HG03060 (cell line): ENCODE data around the gene RPUSD1.
"Not testable (repeated sequence)": the region's sequence is repeated elsewhere in the genome, so short reads cannot be mapped to it uniquely, and the experiment has no call there.

Source experiments
- ATAC-seq: cut with Tn5 transposase; IDR thresholded peaks from one replicate; pipeline ENCODE4 v1.9.1; 2021; ENCODE audit warnings: low read depth, moderate number of reproducible peaks; ENCODE audit not compliant: unreplicated experiment

Gene RPUSD1

GRCh38 chr16:785563-786535 is 2.3 kb downstream of the RPUSD1 start:
- no peak for ATAC-seq

- no peak for ATAC-seq
These were observed 3.8 kb downstream of the RPUSD1 start for GRCh38 chr16:784431-784830.

- ATAC-seq, result no peak
These were observed 4.6 kb downstream of the RPUSD1 start for GRCh38 chr16:783404-784161.

- ATAC-seq, result no peak
These were observed 5.3 kb downstream of the RPUSD1 start for GRCh38 chr16:782766-783403.

- ATAC-seq, result no peak
These were observed 5.9 kb downstream of the RPUSD1 start for GRCh38 chr16:782258-782657.

- no peak for ATAC-seq
These were observed 6.7 kb downstream of the RPUSD1 start for GRCh38 chr16:781346-782010.

- ATAC-seq, result no peak
These were observed 7.9 kb downstream of the RPUSD1 start for GRCh38 chr16:780296-780695.

- no peak for ATAC-seq
These were observed 8.6 kb downstream of the RPUSD1 start for GRCh38 chr16:779561-779960.

- no peak for ATAC-seq
These were observed 9.2 kb downstream of the RPUSD1 start for GRCh38 chr16:778909-779527.

GRCh38 chr16:778447-778846 is 9.7 kb downstream of the RPUSD1 start:
- no peak for ATAC-seq

GRCh38 chr16:777826-778225 is 10.4 kb downstream of the RPUSD1 start:
- no peak for ATAC-seq

GRCh38 chr16:776824-777223 is 11.4 kb downstream of the RPUSD1 start:
- no peak for ATAC-seq

- not testable (repeated sequence) for ATAC-seq
These were observed 11.9 kb downstream of the RPUSD1 start for GRCh38 chr16:776298-776697.

- no peak for ATAC-seq
These were observed 12.9 kb downstream of the RPUSD1 start for GRCh38 chr16:775236-775796.

GRCh38 chr16:774086-775001 is 13.8 kb downstream of the RPUSD1 start:
- ATAC-seq, result no peak

- no peak for ATAC-seq
These were observed 15.2 kb downstream of the RPUSD1 start for GRCh38 chr16:772959-773358.

- no peak for ATAC-seq
These were observed 17.8 kb downstream of the RPUSD1 start for GRCh38 chr16:770411-770810.

- ATAC-seq, result no peak
These were observed 18.2 kb downstream of the RPUSD1 start for GRCh38 chr16:769934-770333.
